H4 (cell line): ENCODE results near the gene ITGA11. TPM values are rescaled to one million over a fixed set of nuclear protein-coding genes. Genes with fewer than 3 reads are reported as not detected.

ENCODE experiments used
- DNase-seq: peaks from one replicate; pipeline ENCODE4 v3.0.0-alpha.2; 2015; ENCODE audit warnings: low spot score
- total RNA-seq: library from RNA; depleted of rRNA; stranded (reverse); fragments of >200 nt; shearing (Covaris generic); gene quantifications from 2 replicates; pipeline ENCODE4 v1.2.3, GENCODE V29; 2014

The ITGA11 gene
- total RNA-seq, 1 experiment from 2014 or later, result 0.66 TPM

DNA sequence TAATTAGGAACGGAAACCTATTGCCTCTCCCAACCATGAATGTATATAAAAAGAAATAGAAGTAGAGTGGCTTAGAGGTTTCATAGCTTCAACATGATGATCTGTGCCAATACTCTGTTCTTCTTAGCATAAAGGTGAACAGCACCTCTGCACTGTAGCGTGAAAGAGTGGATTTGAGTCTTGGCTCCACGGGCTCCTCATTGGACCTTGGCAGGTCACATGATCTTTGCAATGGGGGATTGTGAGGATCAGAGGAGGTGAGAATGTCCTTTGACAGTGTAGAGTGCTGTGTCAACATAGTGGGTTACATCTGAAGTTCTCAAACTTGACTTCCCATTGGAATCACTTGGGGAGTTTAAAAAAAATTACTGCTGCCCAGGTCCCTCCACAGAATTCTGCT is 103.0 kb downstream of the ITGA11 start:
- DNase-seq, result no peak

DNA sequence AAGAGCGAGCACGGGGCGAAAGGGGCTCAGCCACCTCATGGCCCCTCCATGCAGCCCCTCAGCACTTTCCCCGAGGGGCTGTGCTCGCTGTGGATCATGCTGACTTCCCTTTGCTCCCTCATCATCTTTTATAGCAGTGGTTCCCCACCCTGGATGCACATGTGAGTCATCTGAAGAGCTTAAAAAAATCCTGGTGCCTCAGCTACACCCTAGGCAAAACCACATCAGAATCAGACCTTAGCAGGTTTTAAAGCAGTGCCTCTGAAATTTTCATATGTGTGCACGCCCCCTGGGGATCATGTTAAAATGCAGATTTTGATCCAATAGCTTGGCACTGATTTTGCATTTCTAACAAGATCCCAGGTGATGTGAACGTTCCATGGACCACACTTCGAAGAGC is 103.5 kb downstream of the ITGA11 start:
- DNase-seq, result no peak

DNA sequence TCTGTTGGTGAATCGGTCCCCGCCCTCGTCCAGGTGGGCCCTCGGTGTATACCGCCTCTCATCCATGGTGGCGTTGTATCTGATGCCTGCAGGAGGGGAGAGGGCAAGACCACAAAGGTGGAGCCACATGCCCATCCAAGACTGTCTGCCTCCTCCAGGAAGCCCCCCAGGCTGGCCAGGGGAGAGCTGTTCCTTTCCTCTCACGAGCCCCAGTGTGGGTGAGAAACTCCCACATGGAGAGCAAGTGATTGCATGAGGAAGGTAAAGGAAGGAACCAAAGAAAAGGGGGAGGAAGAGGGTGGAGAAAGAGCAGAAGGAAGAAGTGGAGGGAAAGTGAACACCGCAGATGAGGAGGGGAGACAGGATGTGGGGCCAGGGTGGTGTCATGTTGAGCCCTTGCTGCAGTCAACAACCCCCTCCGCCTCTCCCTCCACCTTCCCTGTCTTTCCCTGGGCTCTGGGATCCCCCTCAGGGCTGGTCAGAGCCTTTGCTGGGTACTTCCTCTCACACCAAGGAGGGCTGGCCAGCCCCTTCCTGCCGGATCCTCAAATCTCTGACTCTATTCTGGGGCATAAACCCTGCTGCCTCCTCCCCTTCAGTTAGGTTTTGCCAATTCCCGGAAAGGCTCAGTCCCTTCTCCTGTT is 105.1 kb downstream of the ITGA11 start:
- no peak for DNase-seq

DNA sequence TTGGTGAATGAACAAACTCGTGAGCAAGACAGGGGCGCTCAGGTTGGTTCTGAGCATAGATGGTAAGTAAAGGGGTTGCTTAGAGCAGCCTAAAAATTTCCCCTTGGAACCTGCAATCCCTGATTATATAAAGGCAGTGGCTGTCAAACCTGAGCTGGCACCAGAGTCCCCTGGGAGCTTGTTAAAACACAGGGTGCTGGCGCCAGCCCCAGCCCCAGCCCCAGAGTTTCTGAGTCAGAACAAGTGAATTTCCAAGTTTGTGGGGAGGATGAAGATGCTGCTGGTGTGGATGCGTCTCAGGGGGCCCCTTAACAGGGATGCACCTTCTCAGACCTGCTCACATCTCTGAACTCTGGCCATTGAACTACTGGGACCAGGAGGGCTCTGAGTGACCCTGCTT is 106.2 kb downstream of the ITGA11 start:
- DNase-seq, result no peak

DNA sequence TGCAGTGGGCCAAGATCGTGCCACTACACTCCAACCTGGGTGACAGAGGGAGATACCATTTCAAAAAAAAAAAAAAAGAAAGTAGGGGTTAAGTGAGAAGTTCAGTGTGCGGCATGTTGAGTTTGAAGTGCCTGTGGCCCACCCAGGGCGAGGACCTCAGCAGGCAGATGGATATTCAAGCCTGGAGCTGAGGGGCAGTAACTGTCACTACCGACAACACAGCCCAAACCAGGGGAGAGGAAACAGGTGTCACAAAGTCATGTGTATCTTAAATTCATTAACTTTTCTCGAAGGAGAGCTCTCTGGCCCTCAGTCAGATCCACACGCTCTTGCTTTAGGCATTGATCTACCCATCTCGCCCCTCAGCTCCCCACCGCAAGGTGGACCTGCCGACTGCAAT is 109.2 kb downstream of the ITGA11 start:
- no peak for DNase-seq

DNA sequence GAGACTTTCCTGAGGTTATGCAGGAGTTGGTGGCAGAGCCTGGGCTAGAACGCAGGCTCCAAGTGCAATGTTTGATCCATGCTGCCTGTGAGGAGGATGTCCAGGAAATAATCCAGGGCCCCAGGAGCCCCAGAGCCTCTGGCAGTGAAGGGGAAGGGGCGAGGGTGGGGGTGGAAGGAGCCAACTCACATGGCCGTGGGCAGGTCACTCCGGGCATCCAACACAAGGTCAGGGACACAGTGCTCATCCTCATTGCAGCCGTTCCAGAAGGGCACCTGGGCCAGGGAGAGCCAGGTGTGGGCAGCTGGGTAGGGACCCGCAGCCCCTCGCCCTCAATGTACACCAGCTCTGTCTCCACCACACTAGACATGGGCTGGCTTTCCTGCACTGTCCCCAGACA is 110.7 kb downstream of the ITGA11 start:
- DNase-seq, result no peak

DNA sequence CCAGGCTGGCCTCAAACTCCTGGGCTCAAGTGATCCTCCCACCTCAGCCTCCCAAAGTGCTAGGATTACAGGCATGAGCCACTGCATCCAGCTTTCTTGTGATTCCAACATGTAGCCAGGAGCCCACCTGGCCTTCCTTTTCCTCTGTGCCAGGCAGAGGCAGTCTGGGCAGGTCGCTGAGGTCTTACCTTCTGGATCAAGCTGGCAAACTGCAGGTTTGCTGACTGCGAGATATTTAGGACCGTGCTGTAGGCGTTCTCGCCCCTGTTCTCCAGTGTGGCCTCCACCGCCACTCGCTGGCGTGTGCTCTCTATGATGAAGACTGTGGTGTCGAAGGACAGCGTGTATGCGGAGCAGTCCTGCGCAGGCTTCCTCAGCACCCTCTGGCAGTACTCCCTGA is 112.0 kb downstream of the ITGA11 start:
- no peak for DNase-seq

DNA sequence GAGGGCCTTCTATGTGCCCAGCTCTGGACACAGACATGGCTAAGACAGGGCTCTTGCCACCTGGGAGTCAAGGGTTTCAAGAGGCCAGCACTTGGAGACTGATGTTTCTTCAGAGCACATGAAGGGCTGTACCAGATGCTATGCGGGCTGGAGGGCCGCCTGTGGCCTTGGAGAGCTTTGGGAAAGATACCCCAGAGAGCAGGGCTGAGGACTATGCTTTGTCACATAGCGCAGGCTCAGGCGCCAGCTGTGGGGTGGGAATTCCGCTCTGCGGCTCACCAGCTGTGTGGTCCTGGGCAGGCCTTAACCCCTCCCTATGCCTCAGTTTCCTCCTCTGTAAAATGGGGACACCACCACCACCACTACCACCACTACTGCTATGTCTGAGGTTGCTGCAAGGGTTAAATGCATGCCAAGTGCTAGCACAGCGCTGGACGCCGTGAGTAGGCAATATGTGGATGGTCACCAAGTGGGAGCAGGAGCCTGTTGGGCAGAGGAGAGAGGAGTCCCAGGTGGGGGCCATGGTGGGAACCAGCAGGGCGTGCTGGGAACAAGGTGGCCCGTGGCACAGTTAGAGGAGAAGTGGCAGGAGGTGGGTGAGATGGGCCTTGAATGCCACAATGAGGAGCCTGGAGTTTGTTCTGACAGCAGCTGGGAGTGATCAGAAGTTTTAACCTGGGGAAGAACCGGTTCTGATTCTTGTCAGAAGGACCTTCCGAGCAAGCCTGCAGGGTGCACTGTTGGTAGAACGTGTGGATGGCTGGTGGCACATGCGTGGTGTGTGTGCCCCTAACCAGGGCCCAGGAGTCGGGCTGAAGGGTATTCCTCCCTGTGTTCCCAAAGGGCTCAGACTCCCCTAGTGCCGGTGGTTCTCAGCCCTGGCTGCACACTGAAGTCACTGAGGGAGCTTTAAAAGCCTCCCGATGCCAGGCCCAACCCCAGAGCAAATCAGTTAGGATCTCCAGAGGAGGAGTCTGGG is 112.7 kb downstream of the ITGA11 start:
- DNase-seq, result no peak

DNA sequence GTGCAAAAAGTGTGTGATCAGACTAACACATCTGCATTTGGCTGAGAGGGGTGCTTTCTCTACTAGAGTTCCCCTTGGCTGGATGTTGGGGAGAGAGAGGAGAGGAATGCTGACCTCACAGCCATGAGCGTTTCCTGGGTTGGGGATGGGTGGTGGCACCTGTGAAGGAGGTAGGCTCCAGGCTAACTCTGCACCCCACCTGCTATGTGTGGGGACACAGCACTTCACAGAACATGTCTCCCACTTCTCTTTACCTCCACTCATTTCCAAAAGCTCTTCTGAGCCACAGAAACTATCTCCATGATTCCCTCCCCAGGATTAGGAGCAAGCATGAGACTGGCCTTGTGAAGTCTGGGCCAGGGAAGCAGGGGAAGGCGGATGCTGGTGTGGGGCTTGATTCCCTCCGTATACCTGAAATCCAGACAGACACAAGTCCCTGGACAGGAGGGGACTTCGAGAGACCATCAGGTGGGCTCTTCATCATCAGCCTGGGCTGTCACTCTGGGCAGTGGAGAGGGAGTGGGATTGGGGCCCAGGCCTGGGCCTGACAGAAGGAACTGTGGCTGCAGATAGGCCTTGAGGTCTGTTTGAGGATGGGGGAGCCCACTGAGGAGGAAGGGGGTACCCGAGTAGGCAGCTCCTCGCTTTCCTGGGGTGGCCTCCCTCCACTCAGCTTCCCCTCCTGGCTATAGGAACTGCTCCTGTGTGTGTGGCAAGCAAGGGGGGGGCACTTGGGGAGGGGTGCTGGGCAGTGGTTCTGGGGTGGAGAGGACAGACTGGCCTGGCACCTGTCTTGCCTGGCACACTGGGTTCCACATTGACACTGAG is 113.7 kb downstream of the ITGA11 start:
- DNase-seq, result no peak

DNA sequence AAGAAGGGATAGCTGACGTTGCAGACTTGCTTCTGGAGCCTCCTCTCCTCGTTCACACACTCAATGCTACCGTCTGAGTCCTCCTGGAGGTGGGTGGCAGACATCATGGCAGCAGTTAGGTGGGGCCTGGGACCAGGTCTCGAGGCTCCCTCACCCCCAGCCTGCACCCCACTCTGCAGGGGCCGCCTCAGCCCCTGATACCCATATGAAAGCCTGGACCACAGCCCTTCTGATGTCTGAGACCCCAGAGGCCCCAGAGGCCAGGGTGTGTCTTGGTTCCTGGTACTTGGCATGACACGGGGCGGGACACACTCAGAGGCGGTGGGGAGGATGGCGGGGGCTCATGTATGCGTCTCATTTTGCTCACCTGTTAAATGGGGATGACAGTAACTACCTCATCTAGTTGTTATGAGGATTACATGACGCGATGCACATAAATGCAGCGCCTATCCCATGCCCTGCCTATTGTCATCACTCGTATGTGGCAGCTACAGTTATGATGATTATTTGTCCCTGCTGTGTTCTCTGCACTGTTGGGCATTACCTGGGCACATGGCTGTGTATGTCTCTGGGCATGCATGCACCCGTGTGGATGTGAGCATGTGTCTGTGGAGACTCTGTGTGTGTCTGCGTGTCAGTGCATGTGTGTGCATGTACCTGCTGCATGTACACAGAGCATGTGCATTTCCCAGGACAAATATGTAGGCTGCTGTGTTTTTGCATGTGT is 114.5 kb downstream of the ITGA11 start:
- DNase-seq, result no peak

DNA sequence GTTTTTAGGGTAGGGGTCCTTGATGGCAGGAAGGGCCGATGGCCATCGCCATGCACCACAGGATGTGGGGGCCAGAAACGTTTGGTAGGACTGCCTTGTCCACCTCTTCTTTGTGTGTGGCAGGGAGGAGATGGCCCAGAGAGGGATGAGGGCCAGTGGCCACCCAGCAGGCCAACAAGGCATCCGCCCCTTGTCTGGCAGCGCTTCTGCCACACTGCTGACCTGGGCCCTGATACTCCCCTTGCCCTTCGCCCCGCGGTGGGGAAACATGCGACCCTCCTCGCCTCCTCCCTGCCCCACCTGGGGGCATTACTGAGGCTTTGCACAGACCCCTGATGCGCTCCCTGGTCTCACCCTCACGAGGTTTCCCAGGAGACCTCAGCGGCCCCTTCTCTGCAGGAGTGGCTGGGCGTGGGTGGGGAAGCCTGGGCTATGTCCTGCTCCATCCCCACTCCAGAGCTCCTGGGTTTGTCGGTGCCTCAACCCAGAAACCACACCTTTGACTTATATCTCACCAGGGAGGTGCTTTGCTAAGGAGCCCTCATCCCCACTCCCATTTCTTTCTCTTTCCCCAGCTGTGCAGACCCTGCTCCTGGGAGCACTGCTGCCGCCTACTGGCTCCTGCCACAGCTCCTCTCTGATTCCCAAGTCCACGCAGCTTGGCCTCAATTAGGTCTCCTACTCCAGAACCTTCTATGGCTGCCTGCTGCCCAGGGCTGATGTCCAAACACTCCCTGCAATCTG is 115.7 kb downstream of the ITGA11 start:
- no peak for DNase-seq

DNA sequence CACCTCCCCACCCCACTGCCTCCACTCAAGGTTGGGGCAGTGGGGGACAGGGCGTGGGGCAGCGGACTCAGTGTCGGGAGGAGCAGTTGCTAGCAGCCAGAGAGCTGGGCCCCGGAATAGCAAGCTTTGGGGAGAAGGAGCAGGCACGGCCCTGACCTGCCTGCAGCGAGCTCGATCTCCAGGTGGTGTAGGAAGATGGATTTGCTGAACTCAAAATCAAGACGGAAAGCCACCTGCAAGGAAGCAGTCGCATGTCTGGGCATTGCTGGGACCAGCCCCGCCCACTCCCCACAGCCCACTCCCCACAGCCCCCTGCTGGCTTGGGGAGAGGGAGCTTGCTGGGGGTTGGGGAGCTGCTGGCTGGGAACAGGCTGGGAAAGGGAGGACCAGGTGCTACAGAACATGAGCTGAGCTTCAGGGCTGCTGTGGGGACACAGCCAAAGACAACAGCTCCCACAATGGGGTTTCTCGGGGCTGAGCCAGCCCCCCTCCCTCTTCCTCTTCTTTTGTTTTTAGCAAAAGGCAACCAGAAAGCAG is 116.4 kb downstream of the ITGA11 start:
- no peak for DNase-seq

DNA sequence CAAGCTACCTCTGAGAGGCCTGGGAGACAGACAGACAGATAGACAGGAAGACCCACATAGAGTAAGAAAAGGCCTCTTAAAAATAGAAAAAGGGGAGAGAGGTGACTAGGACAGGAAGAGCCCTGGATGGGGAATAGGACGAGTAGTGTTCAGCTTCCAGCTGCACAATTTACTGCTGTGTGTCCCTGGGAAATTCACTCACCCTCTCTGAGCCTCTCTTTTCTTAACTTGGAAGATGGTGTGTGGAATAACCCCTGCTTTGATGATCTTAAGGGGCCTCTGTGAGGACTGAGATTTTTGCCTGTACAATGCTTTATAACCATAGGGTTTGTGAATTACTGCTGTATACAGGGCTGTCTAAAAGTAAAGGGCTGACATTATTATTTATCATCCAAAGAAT is 116.9 kb downstream of the ITGA11 start:
- no peak for DNase-seq

DNA sequence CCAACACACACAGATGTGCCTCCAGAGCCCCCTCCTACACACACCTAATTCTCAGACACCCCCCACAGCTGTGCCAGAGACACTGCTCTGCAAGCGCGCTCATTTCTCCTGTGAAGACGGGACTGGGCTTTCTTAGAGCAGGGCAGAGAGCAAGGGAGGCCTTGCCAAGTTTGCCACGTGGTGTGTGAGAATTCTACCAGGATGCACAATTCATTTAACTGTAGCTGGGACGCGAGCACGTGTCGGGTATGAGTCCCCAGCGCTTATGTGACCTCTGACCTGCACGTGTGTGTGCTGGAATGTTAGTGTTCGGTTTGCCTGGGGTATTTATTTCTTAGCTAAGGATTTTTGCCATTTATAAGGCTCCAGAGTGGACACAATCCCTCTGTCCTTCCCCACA is 117.4 kb downstream of the ITGA11 start:
- DNase-seq, result no peak

DNA sequence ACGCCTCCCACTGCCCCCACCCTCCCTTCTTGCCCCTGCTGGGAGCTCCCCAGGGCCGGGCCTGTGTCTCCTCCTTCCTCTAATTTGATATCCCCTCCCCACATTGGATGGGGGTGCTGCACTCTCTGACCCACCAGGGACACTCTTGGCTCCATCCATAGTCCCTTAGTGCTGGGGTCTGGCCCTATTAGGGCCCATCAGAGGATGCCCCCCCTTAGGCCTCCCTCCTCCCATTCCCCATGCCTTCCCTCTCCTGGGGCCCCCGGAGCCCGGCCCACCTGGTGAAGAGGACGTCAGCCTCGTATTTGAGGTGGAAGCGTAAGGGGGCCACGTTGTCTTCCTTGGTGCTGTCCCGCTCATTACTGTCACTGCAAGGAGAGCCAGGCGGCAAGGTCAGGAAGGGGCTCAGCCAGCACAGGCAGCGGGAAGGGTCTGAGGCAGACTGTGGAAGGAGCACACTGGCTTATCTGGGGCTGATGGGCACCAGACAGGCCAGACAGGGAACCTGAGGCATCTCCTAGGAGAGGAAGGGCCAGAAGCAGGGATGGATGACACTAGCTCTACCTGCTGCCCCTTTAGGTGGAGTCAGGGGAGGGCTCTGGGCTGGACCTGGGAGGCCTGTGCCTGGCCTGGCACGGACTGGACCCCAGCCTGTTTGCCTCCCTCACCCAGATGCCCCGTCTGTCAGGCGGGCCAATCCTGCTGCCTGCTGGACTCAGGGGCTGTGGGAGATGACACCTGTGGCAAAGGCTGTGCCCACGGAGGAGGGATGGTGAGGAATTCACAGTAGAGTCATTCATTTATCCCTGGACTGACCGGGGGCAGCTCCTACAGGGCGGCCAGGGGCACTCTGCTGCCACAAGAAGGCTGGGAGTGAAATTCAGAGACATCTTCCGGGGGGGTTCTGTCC is 118.2 kb downstream of the ITGA11 start:
- no peak for DNase-seq

DNA sequence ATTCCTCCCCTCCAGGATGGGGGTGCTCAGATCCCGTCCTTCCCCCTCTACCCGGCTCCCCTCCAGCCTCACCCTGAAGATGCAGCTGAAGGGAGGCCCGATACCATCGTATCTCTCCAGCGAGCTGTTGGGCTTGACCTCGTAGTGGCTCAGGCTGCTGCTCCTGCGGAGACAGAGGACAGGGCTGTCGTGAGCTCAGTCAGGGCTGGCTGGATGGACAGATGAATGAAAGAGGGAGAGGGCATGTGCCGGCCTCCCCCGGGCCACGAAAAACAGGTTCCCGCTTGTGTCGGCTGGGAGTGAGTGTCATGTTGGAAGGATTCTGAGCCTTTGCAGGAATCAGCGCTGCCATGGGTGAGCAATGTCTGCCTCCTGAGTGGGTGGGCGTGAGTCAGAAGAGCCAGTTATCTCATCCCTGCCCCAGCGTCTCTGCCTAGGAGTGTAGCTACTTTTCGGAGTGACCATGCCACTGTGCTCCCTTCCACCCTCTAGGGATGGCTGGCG is 119.2 kb downstream of the ITGA11 start:
- DNase-seq, result no peak

DNA sequence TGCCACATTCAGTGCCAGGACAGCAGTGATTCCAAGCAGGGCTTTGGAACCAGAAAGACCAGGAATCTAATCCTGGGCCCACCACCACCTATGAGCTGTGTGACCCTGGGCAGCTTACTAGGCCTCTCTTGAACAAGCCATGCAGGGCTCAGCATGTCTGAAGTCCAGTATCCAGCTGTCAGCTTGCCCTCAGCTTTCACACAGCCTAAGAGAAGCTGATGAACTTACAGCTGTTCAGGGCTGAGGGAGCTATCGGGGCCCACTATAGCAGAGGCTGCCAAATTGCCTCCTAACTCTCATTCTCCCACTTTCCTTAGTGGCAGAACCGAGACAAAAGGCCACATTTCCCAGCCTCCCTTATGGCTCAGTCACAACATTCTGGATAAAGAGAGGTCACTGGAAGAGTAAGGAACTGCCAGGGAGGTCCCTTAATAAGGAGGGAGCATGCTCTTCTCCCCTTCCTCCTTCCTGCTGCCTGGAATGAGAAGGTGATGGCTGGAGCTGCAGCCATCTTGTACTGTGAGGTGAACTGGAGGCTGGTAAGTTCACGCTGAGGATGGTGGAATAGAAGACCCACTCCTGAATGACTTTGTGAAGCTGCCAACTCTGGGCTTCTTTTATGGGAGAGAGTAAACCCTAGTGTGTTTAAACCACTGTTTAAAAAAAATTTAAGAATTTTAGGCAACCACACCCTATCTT is 120.0 kb downstream of the ITGA11 start:
- DNase-seq, result no peak

DNA sequence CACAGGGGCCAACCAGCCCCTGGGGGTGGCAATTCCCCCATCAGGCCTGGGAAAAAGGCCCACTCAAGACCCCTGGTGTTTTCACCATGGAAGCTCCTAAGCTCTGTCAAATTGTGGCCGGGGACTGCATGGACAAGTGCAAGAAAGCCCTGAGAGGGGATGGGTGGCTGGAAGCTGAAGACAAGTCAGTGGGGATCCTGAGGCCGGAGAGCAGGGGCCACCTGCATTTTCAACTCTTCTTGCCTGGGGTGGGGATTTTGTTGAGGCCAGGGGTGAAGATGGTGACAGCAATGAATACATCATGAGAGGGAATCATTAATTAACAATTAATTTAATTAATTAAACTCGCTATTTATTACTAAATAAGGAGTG is 120.5 kb downstream of the ITGA11 start:
- no peak for DNase-seq
